ENCODE measurements around the gene UBE2G2. TPM values are rescaled to one million over a fixed set of nuclear protein-coding genes. Genes with fewer than 3 reads are reported as not detected.

The UBE2G2 gene
- total RNA-seq, 3 donors from 2014 or later: 84.8 to 128 (median 99.2) TPM

- intact Hi-C loops (cut with DNase I; ENCODE audit: low total_unique reads): no loop called here
- no peak for TF ChIP-seq POLR2AphosphoS5 (IDR thresholded peaks at IDR 0.05)
- Histone ChIP-seq H3K36me3 (no peaks in the 10 kb centered on the region), H3K27me3 (peaks cover 4 to 67% of the 10 kb centered on the region in 2 donors), H3K9me3 (no peaks in the 10 kb centered on the region), H3K4me3 (no peak overlapping the region), H3K27ac (no peak overlapping the region), H3K4me1 (no peaks in the 10 kb centered on the region)
- no peak for DNase-seq (ENCODE audit: low spot score in 2 of 2)
Observed at GRCh38 chr21:44727321-44727720, 74.3 kb downstream of the UBE2G2 start.

GRCh38 chr21:44726826-44727225 lies 74.8 kb downstream of the UBE2G2 start:
- H3K4me1 ChIP-seq: no peaks in the 10 kb centered on the region
- TF ChIP-seq POLR2AphosphoS5 (IDR thresholded peaks at IDR 0.05): no peak
- no peak for TF ChIP-seq POLR2A (IDR thresholded peaks at IDR 0.05)
- TF ChIP-seq CTCF (IDR thresholded peaks at IDR 0.05): no peak
- no peak overlapping the region for H3K27ac ChIP-seq
- DNase-seq (ENCODE audit: low spot score in 2 of 2): no peak
- peaks cover 4 to 67% of the 10 kb centered on the region in 2 donors for H3K27me3 ChIP-seq
- H3K36me3 ChIP-seq: no peaks in the 10 kb centered on the region
- no peak overlapping the region for H3K4me3 ChIP-seq
- H3K9me3 ChIP-seq: no peaks in the 10 kb centered on the region
- intact Hi-C loops (cut with DNase I; ENCODE audit: low total_unique reads): no loop called here

- intact Hi-C loops (cut with DNase I; ENCODE audit: low total_unique reads): no loop called here
- peaks cover 4 to 62% of the 10 kb centered on the region in 2 donors for H3K27me3 ChIP-seq
- H3K9me3 ChIP-seq: no peaks in the 10 kb centered on the region
- H3K27ac ChIP-seq: no peak overlapping the region
- no peak overlapping the region for H3K4me3 ChIP-seq
- H3K4me1 ChIP-seq: no peaks in the 10 kb centered on the region
- H3K36me3 ChIP-seq: no peaks in the 10 kb centered on the region
- no peak for DNase-seq (ENCODE audit: low spot score in 2 of 2)
- TF ChIP-seq POLR2AphosphoS5 (IDR thresholded peaks at IDR 0.05) (no peak), CTCF (IDR thresholded peaks at IDR 0.05) (no peak), POLR2A (IDR thresholded peaks at IDR 0.05) (no peak)
Observed at GRCh38 chr21:44724926-44725325, 76.7 kb downstream of the UBE2G2 start.

- TF ChIP-seq CTCF (IDR thresholded peaks at IDR 0.05) (no peak), POLR2AphosphoS5 (IDR thresholded peaks at IDR 0.05) (no peak), POLR2A (IDR thresholded peaks at IDR 0.05) (no peak)
- H3K36me3 ChIP-seq: no peaks in the 10 kb centered on the region
- intact Hi-C loops (cut with DNase I; ENCODE audit: low total_unique reads): no loop called here
- H3K27ac ChIP-seq: no peak overlapping the region
- no peaks in the 10 kb centered on the region for H3K9me3 ChIP-seq
- H3K4me3 ChIP-seq: no peak overlapping the region
- H3K4me1 ChIP-seq: no peaks in the 10 kb centered on the region
- DNase-seq (ENCODE audit: low spot score in 2 of 2): no peak
- peaks cover 4 to 58% of the 10 kb centered on the region in 2 donors for H3K27me3 ChIP-seq
Observed at GRCh38 chr21:44724196-44724595, 77.4 kb downstream of the UBE2G2 start.

- DNase-seq (ENCODE audit: low spot score in 2 of 2): no peak
- H3K27me3 ChIP-seq: peaks cover 4 to 55% of the 10 kb centered on the region in 2 donors
- intact Hi-C loops (cut with DNase I; ENCODE audit: low total_unique reads): no loop called here
Observed at GRCh38 chr21:44723177-44724131, 78.2 kb downstream of the UBE2G2 start.

More at GRCh38 chr21:44723177-44724131, 78.2 kb downstream of the UBE2G2 start:
- H3K36me3 ChIP-seq: no peaks in the 10 kb centered on the region
- TF ChIP-seq POLR2A (IDR thresholded peaks at IDR 0.05): no peak
- no peak for TF ChIP-seq POLR2AphosphoS5 (IDR thresholded peaks at IDR 0.05)
- no peak for TF ChIP-seq CTCF (IDR thresholded peaks at IDR 0.05)
- peak overlapping the region in 1 of 3 donors; percentile 35 for H3K4me3 ChIP-seq
- no peaks in the 10 kb centered on the region for H3K4me1 ChIP-seq
- H3K9me3 ChIP-seq: no peaks in the 10 kb centered on the region
- H3K27ac ChIP-seq: no peak overlapping the region

Data from breast epithelium (tissue), 4 donors.